Stimulated activated CD4-positive, alpha-beta T cell treated with anti-CD3 and anti-CD28 coated beads, TNF-alpha, amount 100 ng/mL, for 4 hours (primary cell): ENCODE results near the gene CCDC91.

Experiments used
- DNase-seq, 3 experiments: peaks; one replicate each; pipeline ENCODE4 v3.0.0-alpha.2; 2020; ENCODE audit warnings: low read depth in 3 of 3

Gene CCDC91

DNA sequence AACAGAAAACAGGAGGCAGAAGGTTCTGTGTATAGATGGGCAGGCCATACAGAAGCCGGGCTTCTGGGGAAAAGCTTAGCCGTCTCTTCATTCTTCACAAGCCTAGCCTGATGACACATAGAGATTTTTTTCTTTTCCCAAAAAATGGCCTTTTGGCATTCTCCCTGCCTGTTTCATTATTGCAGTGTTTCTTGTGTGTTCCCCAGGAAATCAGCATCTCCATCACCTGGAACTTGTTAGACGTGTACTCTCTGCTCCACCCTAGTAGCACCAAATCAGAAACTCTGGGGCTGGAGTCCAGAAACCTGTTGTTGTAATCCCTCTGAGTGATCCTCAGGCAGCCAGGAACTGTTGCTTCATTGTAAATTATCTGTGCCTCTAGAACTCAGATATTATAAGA, 388.1 kb downstream of the CCDC91 start:
- DNase-seq = no peak

DNA sequence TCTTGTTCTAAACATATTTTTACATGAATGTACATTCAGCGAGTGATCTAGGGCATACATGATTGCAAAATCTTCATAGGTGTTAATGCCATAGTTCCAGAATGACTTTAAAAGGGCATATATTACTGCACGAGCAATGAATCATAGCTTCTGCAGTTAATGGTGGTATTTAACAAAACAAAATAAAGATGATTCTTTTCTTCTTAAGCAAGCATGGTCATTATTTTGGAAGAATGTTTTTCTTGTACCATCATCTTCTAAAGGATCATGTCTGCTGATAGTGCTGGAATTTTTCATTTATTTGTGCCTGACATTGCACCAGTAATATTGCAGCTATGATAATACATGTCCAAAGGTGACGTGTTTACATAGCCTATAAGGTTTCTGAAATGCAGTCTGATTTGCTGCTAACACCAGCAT, 388.6 kb downstream of the CCDC91 start:
- no peak for DNase-seq

DNA sequence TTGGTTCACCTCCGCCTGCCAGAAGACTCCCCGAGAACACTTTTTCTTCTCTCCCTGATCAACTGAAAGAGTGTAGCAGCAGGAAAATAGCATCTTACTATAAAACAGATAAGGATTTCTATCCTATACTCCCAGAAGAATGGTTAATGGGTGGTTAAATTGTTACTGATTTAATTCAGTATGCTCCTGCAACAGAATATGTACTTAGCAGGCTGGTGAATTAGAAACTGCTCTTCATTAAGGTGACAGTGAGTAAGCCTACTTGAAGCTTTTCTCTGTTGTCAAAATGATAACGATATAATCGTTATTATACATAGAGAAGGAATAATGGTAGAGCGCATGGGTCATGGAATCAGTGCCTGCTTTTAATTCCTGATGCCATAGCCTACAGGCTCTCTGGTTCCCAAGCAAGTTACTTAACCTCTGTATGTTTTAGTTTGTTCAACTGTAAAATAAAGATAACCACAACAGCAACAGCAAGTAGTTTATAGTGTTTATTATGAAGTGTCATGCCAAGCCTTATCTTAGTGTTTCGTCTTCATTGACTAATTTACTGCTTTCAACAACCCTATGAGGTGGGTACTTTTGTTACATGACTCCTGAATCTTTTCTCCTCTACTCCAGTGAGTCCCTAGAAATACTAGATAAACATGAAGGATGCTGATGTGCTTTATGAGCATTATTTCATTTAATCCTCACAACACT, 392.6 kb downstream of the CCDC91 start:
- DNase-seq = no peak

- no peak for DNase-seq
These were observed 393.5 kb downstream of the CCDC91 start for GRCh38 chr12:28583701-28584261.

DNA sequence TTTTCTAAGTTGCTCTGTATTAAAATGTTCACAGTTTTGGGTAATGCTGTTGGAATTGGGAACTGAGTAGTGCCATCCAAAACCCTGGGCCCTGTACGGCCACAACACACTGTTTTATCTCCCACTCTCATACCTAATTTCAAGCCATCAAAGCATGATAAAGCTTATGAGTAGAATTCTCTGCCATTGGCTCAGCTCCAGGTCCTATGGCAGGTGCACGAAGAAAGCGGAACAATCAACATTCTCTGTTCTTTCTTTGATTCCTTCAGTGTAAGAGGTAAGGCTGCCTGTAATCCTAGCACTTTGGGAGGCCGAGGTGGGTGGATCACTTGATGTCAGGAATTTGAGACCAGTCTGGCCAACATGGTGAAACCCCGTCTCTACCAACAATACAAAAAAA, 394.9 kb downstream of the CCDC91 start:
- DNase-seq = no peak

DNA sequence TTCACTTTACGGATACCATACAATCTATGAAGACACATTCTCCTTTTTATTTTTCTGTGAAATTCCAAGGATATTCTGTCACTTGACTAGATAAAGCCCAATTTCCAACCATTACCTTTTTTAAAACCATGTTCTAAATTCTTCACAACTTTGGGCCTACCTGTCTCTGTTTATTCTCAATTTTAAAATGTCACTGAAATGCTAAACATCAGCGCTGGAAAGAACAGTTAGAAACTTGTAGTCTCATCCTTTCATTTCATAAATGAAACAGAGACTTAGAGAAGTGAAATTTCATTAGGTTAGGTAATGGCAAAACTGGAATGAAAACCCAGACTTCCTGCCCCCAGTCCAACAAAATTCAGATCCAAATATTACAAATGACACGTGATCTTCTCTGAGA, 396.2 kb downstream of the CCDC91 start:
- DNase-seq = no peak

DNA sequence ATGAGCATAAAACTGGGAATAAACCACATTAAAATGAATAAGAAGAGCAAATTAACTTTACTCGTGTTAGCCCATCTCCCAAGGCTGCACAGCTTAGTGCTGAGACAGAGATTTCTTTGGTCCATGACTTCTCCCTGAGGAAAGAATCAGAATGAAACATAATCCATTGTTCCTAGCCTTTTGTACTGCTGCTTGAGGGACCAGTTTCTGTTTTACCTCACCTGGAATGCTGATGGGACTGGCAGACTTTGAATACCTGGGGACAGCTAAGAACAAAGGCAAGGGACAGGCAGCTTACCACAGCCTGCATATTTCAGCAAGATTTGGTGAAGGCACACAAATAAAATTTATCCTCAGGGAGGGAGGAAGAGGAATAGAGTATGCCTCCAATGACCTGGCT, 401.6 kb downstream of the CCDC91 start:
- DNase-seq = no peak
